HEK293 (cell line): ENCODE data around the gene DSG3.
A peak's percentile ranks its signal among the peaks of the same experiment; 100 is the strongest.

Source experiments
- CTCF ChIA-PET: fragments of 350-600 bp; formaldehyde crosslinking; extraction: SDS; loops from one replicate; lab custom pipeline; 2021; ENCODE audit warnings: antibody characterized with exemption; lab: Yijun Ruan, JAX
- POLR2A ChIA-PET: fragments of 300-600 bp; formaldehyde crosslinking; extraction: SDS; loops from one replicate; lab custom pipeline; 2020; ENCODE audit warnings: antibody characterized with exemption, inconsistent platforms; lab: Yijun Ruan, JAX
- H3K27ac ChIP-seq: fragments of 200-500 bp; sonication (Bioruptor generic); 2 replicates; pipeline ENCODE4 v1.5.1; 2014; ENCODE audit warnings: low read depth, low read length, control low read depth, inconsistent platforms; ENCODE audit errors: extremely low read depth
- H3K36me3 ChIP-seq, 2 experiments: fragments of 200-500 bp in 1 of 2; sonication (Bioruptor generic) in 1 of 2; 1 replicate in 1 of 2; 2 replicates in 1 of 2; pipeline ENCODE4 v1.5.1; 2014 to 2017; ENCODE audit warnings: inconsistent platforms in 2 of 2, low read length in 2 of 2; ENCODE audit not compliant: control insufficient read depth in 2 of 2, insufficient read depth in 1 of 2
- H3K4me1 ChIP-seq: fragments of 200-500 bp; sonication (Bioruptor generic); 2 replicates; pipeline ENCODE4 v1.5.1; 2014; ENCODE audit warnings: mild to moderate bottlenecking, low read length, inconsistent platforms; ENCODE audit not compliant: control insufficient read depth, insufficient read depth
- H3K4me3 ChIP-seq: 2 replicates; pipeline ENCODE4 v1.5.1; 2011; ENCODE audit warnings: low read depth, mild to moderate bottlenecking, control low read depth, low read length, moderate library complexity
- H3K9me3 ChIP-seq: fragments of 200-500 bp; sonication (Bioruptor generic); 2 replicates; pipeline ENCODE4 v1.5.1; 2014; ENCODE audit warnings: low read depth, low read length, inconsistent platforms; ENCODE audit not compliant: control insufficient read depth, insufficient read depth
- EGR2 ChIP-seq: fragments of 450-650 bp; formaldehyde crosslinking; IDR thresholded peaks from 2 replicates; pipeline ENCODE4 v1.5.1; 2016; ENCODE audit warnings: low read depth, missing biosample characterization, missing genetic modification characterization
- GLIS2 ChIP-seq: fragments of 450-650 bp; formaldehyde crosslinking; IDR thresholded peaks from 2 replicates; pipeline ENCODE4 v1.5.1; 2016; ENCODE audit warnings: missing biosample characterization, missing genetic modification characterization
- PRDM1 ChIP-seq: fragments of 450-650 bp; formaldehyde crosslinking; IDR thresholded peaks from 2 replicates; pipeline ENCODE4; 2016; ENCODE audit warnings: missing biosample characterization, missing genetic modification characterization
- SALL2 ChIP-seq: fragments of 450-650 bp; formaldehyde crosslinking; IDR thresholded peaks from 2 replicates; pipeline ENCODE4 v1.5.0; 2017; ENCODE audit warnings: missing biosample characterization, mild to moderate bottlenecking, missing genetic modification characterization, borderline replicate concordance
- WT1 ChIP-seq: fragments of 450-650 bp; formaldehyde crosslinking; IDR thresholded peaks from 2 replicates; pipeline ENCODE4 v1.5.1; 2016; ENCODE audit warnings: missing biosample characterization, missing genetic modification characterization
- ZBTB17 ChIP-seq: fragments of 450-650 bp; formaldehyde crosslinking; IDR thresholded peaks from 2 replicates; pipeline ENCODE4 v1.5.1; 2016; ENCODE audit warnings: missing biosample characterization, missing genetic modification characterization
- ZNF146 ChIP-seq: fragments of 450-650 bp; formaldehyde crosslinking; IDR thresholded peaks from 2 replicates; pipeline ENCODE4 v1.5.1; 2016; ENCODE audit warnings: missing biosample characterization, missing genetic modification characterization
- ZNF174 ChIP-seq: fragments of 450-650 bp; formaldehyde crosslinking; IDR thresholded peaks from 2 replicates; pipeline ENCODE4 v1.5.0; 2017; ENCODE audit warnings: missing biosample characterization, mild to moderate bottlenecking, missing genetic modification characterization
- ZNF248 ChIP-seq: fragments of 450-650 bp; formaldehyde crosslinking; IDR thresholded peaks from 2 replicates; pipeline ENCODE4 v1.5.1; 2017; ENCODE audit warnings: missing biosample characterization, missing genetic modification characterization
- ZNF302 ChIP-seq: fragments of 450-650 bp; formaldehyde crosslinking; IDR thresholded peaks from 2 replicates; pipeline ENCODE4 v1.5.1; 2016; ENCODE audit warnings: missing biosample characterization, missing genetic modification characterization, low read depth
- ZNF394 ChIP-seq: fragments of 450-650 bp; formaldehyde crosslinking; IDR thresholded peaks from 2 replicates; pipeline ENCODE4 v1.5.1; 2016; ENCODE audit warnings: missing biosample characterization, missing genetic modification characterization, mild to moderate bottlenecking, moderate library complexity, borderline replicate concordance
- ZNF433 ChIP-seq: fragments of 450-650 bp; formaldehyde crosslinking; IDR thresholded peaks from 2 replicates; pipeline ENCODE4 v1.5.1; 2016; ENCODE audit warnings: missing biosample characterization, missing genetic modification characterization, low read depth
- ZNF571 ChIP-seq: fragments of 450-650 bp; formaldehyde crosslinking; IDR thresholded peaks from 2 replicates; pipeline ENCODE4 v1.5.0; 2017; ENCODE audit warnings: missing biosample characterization, missing genetic modification characterization
- ZNF692 ChIP-seq: fragments of 450-650 bp; formaldehyde crosslinking; IDR thresholded peaks from 2 replicates; pipeline ENCODE4 v1.5.1; 2016; ENCODE audit warnings: missing biosample characterization, missing genetic modification characterization
- TF ChIP-seq, protein P1 (sequence below): fragments of 450-650 bp; formaldehyde crosslinking; IDR thresholded peaks from 2 replicates; pipeline ENCODE4 v1.5.1; 2016; ENCODE audit warnings: missing biosample characterization, missing genetic modification characterization, low read depth
- TF ChIP-seq, protein P2 (sequence below): fragments of 450-650 bp; formaldehyde crosslinking; IDR thresholded peaks from 2 replicates; pipeline ENCODE4 v1.5.1; 2016; ENCODE audit warnings: missing biosample characterization, missing genetic modification characterization, low read depth
- TF ChIP-seq, protein P3 (sequence below): fragments of 450-650 bp; formaldehyde crosslinking; optimal IDR thresholded peaks from 2 replicates; pipeline ENCODE3; 2016; ENCODE audit warnings: missing biosample characterization, mild to moderate bottlenecking, missing genetic modification characterization

The DSG3 gene

GRCh38 chr18:31417850-31418249, 29.7 kb upstream of the DSG3 start:
- ChIA-PET POLR2A (no interaction called here), CTCF (no interaction called here)
- Histone ChIP-seq H3K9me3 (no peaks in the 10 kb centered on the region), H3K36me3 (no peaks in the 10 kb centered on the region), H3K4me3 (no peak overlapping the region), H3K4me1 (no peaks in the 10 kb centered on the region), H3K27ac (no peak overlapping the region)
- TF ChIP-seq ZNF146 = peak; percentile 43; the same call in 1 of the 2 replicates
- TF ChIP-seq, protein P1, sequence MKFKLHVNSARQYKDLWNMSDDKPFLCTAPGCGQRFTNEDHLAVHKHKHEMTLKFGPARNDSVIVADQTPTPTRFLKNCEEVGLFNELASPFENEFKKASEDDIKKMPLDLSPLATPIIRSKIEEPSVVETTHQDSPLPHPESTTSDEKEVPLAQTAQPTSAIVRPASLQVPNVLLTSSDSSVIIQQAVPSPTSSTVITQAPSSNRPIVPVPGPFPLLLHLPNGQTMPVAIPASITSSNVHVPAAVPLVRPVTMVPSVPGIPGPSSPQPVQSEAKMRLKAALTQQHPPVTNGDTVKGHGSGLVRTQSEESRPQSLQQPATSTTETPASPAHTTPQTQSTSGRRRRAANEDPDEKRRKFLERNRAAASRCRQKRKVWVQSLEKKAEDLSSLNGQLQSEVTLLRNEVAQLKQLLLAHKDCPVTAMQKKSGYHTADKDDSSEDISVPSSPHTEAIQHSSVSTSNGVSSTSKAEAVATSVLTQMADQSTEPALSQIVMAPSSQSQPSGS = peak; percentile 26; the same call in 1 of the 2 replicates
- no peak for TF ChIP-seq SALL2 (tag by site-specific recombination)
- TF ChIP-seq ZNF302 (tag by site-specific recombination) = no peak
- TF ChIP-seq, protein P2, sequence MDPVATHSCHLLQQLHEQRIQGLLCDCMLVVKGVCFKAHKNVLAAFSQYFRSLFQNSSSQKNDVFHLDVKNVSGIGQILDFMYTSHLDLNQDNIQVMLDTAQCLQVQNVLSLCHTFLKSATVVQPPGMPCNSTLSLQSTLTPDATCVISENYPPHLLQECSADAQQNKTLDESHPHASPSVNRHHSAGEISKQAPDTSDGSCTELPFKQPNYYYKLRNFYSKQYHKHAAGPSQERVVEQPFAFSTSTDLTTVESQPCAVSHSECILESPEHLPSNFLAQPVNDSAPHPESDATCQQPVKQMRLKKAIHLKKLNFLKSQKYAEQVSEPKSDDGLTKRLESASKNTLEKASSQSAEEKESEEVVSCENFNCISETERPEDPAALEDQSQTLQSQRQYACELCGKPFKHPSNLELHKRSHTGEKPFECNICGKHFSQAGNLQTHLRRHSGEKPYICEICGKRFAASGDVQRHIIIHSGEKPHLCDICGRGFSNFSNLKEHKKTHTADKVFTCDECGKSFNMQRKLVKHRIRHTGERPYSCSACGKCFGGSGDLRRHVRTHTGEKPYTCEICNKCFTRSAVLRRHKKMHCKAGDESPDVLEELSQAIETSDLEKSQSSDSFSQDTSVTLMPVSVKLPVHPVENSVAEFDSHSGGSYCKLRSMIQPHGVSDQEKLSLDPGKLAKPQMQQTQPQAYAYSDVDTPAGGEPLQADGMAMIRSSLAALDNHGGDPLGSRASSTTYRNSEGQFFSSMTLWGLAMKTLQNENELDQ (tag by site-specific recombination) = no peak

DNA sequence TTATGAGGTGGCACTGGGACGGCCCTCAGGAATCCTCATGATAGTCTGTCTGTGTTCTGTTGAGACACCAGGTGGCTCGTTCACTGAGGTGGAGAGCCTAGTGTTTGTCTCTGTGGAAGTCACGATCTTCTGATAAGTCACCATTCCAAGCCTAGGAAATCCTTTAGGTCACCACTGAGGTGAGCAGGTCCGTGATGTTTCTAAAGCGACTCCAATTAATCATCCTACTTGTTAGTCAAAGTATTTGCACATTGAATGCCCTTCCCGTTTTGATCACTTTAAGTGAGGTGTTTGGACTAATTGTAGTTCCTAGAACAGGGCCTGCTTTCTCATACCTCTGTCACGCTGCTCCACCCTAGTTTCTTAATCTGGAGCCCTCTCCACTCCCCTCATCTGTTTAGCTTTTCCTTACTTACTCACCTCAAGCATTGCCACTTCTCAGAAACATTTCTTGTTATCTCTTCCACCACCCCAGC, 28.0 kb upstream of the DSG3 start:
- Histone ChIP-seq H3K27ac (no peak overlapping the region), H3K4me3 (no peak overlapping the region), H3K36me3 (no peaks in the 10 kb centered on the region), H3K4me1 (no peaks in the 10 kb centered on the region), H3K9me3 (no peaks in the 10 kb centered on the region)
- TF ChIP-seq EGR2 (no peak), ZNF174 (tag by site-specific recombination) (no peak), PRDM1 (tag by site-specific recombination) (no peak), GLIS2 (tag by site-specific recombination) (no peak), ZNF394 (tag by site-specific recombination) (no peak), ZNF433 (tag by site-specific recombination) (no peak), ZNF248 (no peak), ZNF571 (no peak), WT1 (tag by site-specific recombination) (no peak), ZNF692 (tag by site-specific recombination) (no peak), ZBTB17 (no peak)
- TF ChIP-seq, protein P3, sequence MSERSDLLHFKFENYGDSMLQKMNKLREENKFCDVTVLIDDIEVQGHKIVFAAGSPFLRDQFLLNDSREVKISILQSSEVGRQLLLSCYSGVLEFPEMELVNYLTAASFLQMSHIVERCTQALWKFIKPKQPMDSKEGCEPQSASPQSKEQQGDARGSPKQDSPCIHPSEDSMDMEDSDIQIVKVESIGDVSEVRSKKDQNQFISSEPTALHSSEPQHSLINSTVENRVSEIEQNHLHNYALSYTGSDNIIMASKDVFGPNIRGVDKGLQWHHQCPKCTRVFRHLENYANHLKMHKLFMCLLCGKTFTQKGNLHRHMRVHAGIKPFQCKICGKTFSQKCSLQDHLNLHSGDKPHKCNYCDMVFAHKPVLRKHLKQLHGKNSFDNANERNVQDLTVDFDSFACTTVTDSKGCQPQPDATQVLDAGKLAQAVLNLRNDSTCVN = no peak
- ChIA-PET POLR2A (interaction anchor here (0.6 kb wide), 1 partner anchor 38 kb away, joined by 3 read pairs; no protein-coding TSS in a partner anchor), CTCF (interaction anchor here (0.7 to 1.2 kb wide), 4 partner anchors 10 to 1099 kb away, joined by 3 to 5 read pairs (median 4); no protein-coding TSS in a partner anchor)
